GM23248 (cell line): ENCODE results near the gene GRIA1. TPM values are rescaled to one million over a fixed set of nuclear protein-coding genes. Genes with fewer than 3 reads are reported as not detected.

Experiments
- DNase-seq: peaks from one replicate; pipeline ENCODE4 v3.0.0-alpha.2; 2015
- H2AFZ ChIP-seq: fragments of 200-600 bp; sonication (generic); 2 replicates; pipeline ENCODE4 v1.6.1; 2016; ENCODE audit warnings: antibody characterized with exemption
- H3F3A ChIP-seq: fragments of 200-600 bp; sonication (generic); 2 replicates; pipeline ENCODE4 v1.6.1; 2016; ENCODE audit warnings: mild to moderate bottlenecking, antibody characterized with exemption, mixed run types; ENCODE audit not compliant: insufficient read depth
- H3K27ac ChIP-seq: fragments of 200-600 bp; sonication (generic); 2 replicates; pipeline ENCODE4 v1.5.1; 2016; ENCODE audit warnings: mild to moderate bottlenecking
- H3K27me3 ChIP-seq: fragments of 200-600 bp; sonication (generic); replicated peaks from 2 replicates; pipeline ENCODE4 v1.6.1; 2016; ENCODE audit warnings: mild to moderate bottlenecking; ENCODE audit not compliant: insufficient read depth
- H3K36me3 ChIP-seq: fragments of 200-600 bp; sonication (generic); 2 replicates; pipeline ENCODE4 v1.6.1; 2016; ENCODE audit warnings: low read depth, mild to moderate bottlenecking
- H3K4me1 ChIP-seq: fragments of 200-600 bp; sonication (generic); 2 replicates; pipeline ENCODE4 v1.6.1; 2016; ENCODE audit warnings: mild to moderate bottlenecking; ENCODE audit not compliant: insufficient read depth
- H3K4me2 ChIP-seq: fragments of 200-600 bp; sonication (generic); one replicate; pipeline ENCODE4 v1.6.1; 2016; ENCODE audit warnings: mild to moderate bottlenecking; ENCODE audit not compliant: unreplicated experiment
- H3K4me3 ChIP-seq: fragments of 200-600 bp; sonication (generic); 2 replicates; pipeline ENCODE4 v1.5.1; 2016; ENCODE audit warnings: mild to moderate bottlenecking
- H3K79me2 ChIP-seq: fragments of 200-600 bp; sonication (generic); 2 replicates; pipeline ENCODE4 v1.6.1; 2016; ENCODE audit warnings: mild to moderate bottlenecking; ENCODE audit not compliant: insufficient read depth
- H3K9ac ChIP-seq: fragments of 200-600 bp; sonication (generic); 2 replicates; pipeline ENCODE4 v1.6.1; 2016; ENCODE audit warnings: mild to moderate bottlenecking
- H3K9me2 ChIP-seq: fragments of 200-600 bp; sonication (generic); 2 replicates; pipeline ENCODE4 v1.6.1; 2016; ENCODE audit warnings: mixed run types, mild to moderate bottlenecking, moderate library complexity; ENCODE audit not compliant: insufficient read depth
- H3K9me3 ChIP-seq: fragments of 200-600 bp; sonication (generic); one replicate; pipeline ENCODE4 v1.6.1; 2017; ENCODE audit warnings: low read depth
- H4K20me1 ChIP-seq: fragments of 200-600 bp; sonication (generic); 2 replicates; pipeline ENCODE4 v1.6.0; 2016; ENCODE audit not compliant: insufficient read depth
- EZH2 ChIP-seq: fragments of 200-600 bp; sonication (generic); IDR thresholded peaks from 2 replicates; pipeline ENCODE4 v1.6.1; 2018; ENCODE audit warnings: antibody characterized with exemption, mild to moderate bottlenecking; ENCODE audit not compliant: insufficient read depth, poor library complexity, severe bottlenecking
- EZH2phosphoT487 ChIP-seq: fragments of 200-600 bp; sonication (generic); IDR thresholded peaks from 2 replicates; pipeline ENCODE4 v1.6.1; 2018; ENCODE audit warnings: antibody characterized with exemption, moderate library complexity, mild to moderate bottlenecking, low read depth; ENCODE audit not compliant: insufficient read depth
- WGBS, 2 experiments: methylation state at CpG; one replicate each; pipeline ENCODE4 v1.1.6; 2015 to 2017; ENCODE audit warnings: low lambda C conversion rate in 2 of 2, low coverage in 1 of 2; ENCODE audit errors: missing lambda C conversion rate in 2 of 2; 5-methylcytosine and 5-hydroxymethylcytosine counted together
- in situ Hi-C: fragments of 300-500 bp; cut with MboI; formaldehyde crosslinking; loops from 2 replicates; pipeline ENCODE4 v1.15.0; 2020
- polyA plus RNA-seq: library from polyadenylated mRNA; unstranded; fragments of >200 nt; fragmentation: Nextera tagmentation; extraction: Ambion mirVana; gene quantifications from 2 replicates; pipeline ENCODE4 v1.2.1, GENCODE V29; 2016
- total RNA-seq: library from RNA; depleted of rRNA; stranded (reverse); fragments of >200 nt; shearing (Covaris generic); gene quantifications from 2 replicates; pipeline ENCODE4 v1.2.3, GENCODE V29; 2014

The GRIA1 gene
- total and polyA plus RNA-seq, 2 experiments from 2014 or later = 0.04 to 0.11 TPM

DNA sequence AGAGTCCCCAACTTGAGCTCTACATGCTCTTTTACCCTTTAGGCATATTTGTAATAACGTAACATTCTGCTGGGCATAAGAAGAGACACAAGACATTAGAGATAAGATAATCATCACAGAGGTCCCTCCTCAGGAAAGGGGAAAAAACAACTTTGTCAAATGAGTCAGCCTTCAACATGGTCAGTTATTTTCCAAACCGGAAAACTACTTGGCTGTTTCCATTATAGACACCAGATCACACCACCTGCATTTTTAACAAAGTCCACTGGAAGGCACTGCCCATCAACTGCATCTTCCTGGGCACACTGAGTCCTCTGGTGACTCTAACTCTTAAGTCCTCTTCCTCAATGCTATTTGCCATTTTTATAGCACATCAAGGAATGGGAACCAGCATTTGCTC is 326.4 kb downstream of the GRIA1 start:
- H3K4me3 ChIP-seq = no peak overlapping the region
- WGBS, 2 experiments = 46 to 52% methylated on average over 2 of the region's 2 CpGs
- peaks cover 16% of the 10 kb centered on the region for H3K4me1 ChIP-seq

DNA sequence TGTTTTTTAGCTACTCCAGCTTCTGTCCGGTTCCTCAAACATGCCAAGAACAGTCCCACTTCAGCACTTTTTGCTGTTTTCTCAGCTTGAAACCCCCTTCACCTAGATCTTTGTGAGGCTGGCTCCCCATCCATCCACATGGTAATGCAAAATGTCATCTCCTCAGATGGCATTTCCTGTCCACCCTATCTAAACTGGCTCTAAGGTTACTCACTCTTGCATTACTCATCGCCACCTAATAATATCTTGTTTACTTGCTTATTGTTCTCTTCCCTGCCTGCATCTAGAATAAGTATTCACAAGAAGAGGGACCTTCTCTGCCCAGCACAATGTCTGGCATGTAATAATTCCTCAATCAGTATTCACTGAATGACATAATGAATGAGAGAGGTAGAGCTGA is 328.2 kb downstream of the GRIA1 start:
- 64 to 67% methylated on average over 2 of the region's 2 CpGs for WGBS, 2 experiments
- in situ Hi-C loops = no loop called here
- no peaks in the 10 kb centered on the region for H3K27me3 ChIP-seq
- no peaks in the 10 kb centered on the region for H3K36me3 ChIP-seq
- no peak overlapping the region for H3K4me2 ChIP-seq
- peak; percentile 56 for DNase-seq
- H3K9me3 ChIP-seq = no peaks in the 10 kb centered on the region
- peaks cover 13% of the 10 kb centered on the region for H3K4me1 ChIP-seq
- H3K27ac ChIP-seq = no peak overlapping the region
- no peak overlapping the region for H3K4me3 ChIP-seq
- no peaks in the 10 kb centered on the region for H3K9me2 ChIP-seq
- H3F3A ChIP-seq = peaks cover 1% of the 10 kb centered on the region; the same call in 1 of the 2 replicates
- H4K20me1 ChIP-seq = no peaks in the 10 kb centered on the region
- no peak for TF ChIP-seq EZH2phosphoT487
- TF ChIP-seq EZH2 = no peak
- H2AFZ ChIP-seq = no peak overlapping the region
- H3K79me2 ChIP-seq = no peaks in the 10 kb centered on the region
- H3K9ac ChIP-seq = no peak overlapping the region

More for the DNA sequence above, 326.4 kb downstream of the GRIA1 start:
- TF ChIP-seq EZH2 = no peak
- no peak for TF ChIP-seq EZH2phosphoT487
- in situ Hi-C loops = no loop called here
- no peak for DNase-seq
- no peaks in the 10 kb centered on the region for H3K36me3 ChIP-seq
- no peak overlapping the region for H3K4me2 ChIP-seq
- peaks cover 6% of the 10 kb centered on the region; the same call in 1 of the 2 replicates for H3F3A ChIP-seq
- H3K27ac ChIP-seq = no peak overlapping the region
- no peaks in the 10 kb centered on the region for H3K9me3 ChIP-seq
- no peaks in the 10 kb centered on the region for H3K27me3 ChIP-seq
- H2AFZ ChIP-seq = no peak overlapping the region
- H3K9ac ChIP-seq = no peak overlapping the region
- H4K20me1 ChIP-seq = no peaks in the 10 kb centered on the region
- no peaks in the 10 kb centered on the region for H3K9me2 ChIP-seq
- no peaks in the 10 kb centered on the region for H3K79me2 ChIP-seq

DNA sequence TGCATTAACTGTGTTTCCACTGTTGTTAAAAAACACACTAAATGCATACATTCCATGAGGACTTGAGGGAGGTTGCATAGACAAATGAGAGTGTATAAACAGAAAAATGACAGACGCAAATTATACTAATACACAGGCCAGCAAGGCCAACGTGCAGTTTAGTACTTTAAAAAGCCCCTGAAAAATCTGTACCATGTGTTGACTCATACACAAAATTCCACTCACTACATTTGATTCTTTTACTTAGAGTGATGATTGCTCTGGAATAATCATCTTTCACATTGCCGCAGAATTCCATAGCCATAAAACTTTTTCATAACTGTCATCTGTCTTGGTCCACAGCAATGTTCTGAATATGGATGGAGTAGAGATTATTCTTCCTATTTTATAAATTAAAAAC is 332.6 kb downstream of the GRIA1 start:
- H3K36me3 ChIP-seq = no peaks in the 10 kb centered on the region
- TF ChIP-seq EZH2 = no peak
- no peak for TF ChIP-seq EZH2phosphoT487
- H3K9ac ChIP-seq = no peak overlapping the region
- H3K4me2 ChIP-seq = no peak overlapping the region
- no peaks in the 10 kb centered on the region for H3K9me2 ChIP-seq
- no peak overlapping the region for H3K27ac ChIP-seq
- H3K4me3 ChIP-seq = no peak overlapping the region
- DNase-seq = no peak
- H3K27me3 ChIP-seq = no peaks in the 10 kb centered on the region
- H3K4me1 ChIP-seq = peaks cover 11% of the 10 kb centered on the region
- in situ Hi-C loops = no loop called here
- WGBS, 2 experiments = 66 to 80% methylated on average over 3 of the region's 3 CpGs
- H3K79me2 ChIP-seq = no peaks in the 10 kb centered on the region
- no peak overlapping the region for H2AFZ ChIP-seq
- no peaks in the 10 kb centered on the region for H4K20me1 ChIP-seq
- H3K9me3 ChIP-seq = no peaks in the 10 kb centered on the region
- H3F3A ChIP-seq = no peaks in the 10 kb centered on the region

DNA sequence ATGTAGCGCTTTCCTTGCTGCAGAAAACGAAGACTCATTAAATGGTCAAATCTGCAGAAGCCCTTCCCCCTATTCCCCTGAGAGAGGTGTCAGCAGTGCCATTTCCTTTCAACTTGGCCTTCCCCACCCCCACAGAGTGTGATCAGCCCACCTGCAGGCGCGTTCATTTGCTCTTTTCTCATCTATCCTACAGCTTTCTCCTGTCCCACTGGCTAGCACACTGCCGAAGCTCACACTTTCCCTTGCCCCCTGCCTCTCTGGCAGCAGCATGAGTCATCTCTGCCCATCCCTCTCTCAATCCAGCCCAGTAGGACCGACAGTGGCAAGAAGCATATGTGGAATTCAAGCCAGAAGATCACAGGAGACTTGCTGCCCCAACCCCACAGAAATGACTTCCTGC is 334.4 kb downstream of the GRIA1 start:
- H4K20me1 ChIP-seq = no peaks in the 10 kb centered on the region
- H3K36me3 ChIP-seq = no peaks in the 10 kb centered on the region
- DNase-seq = no peak
- H3K4me2 ChIP-seq = no peak overlapping the region
- H3K27me3 ChIP-seq = no peaks in the 10 kb centered on the region
- TF ChIP-seq EZH2 = no peak
- no peak for TF ChIP-seq EZH2phosphoT487
- no peak overlapping the region for H2AFZ ChIP-seq
- H3F3A ChIP-seq = peaks cover 3% of the 10 kb centered on the region; the same call in 1 of the 2 replicates
- 57 to 58% methylated on average over 6 of the region's 6 CpGs for WGBS, 2 experiments
- H3K4me3 ChIP-seq = no peak overlapping the region
- no peak overlapping the region for H3K27ac ChIP-seq
- no peaks in the 10 kb centered on the region for H3K9me3 ChIP-seq
- H3K9ac ChIP-seq = no peak overlapping the region
- in situ Hi-C loops = no loop called here
- no peaks in the 10 kb centered on the region for H3K4me1 ChIP-seq
- H3K9me2 ChIP-seq = no peaks in the 10 kb centered on the region
- no peaks in the 10 kb centered on the region for H3K79me2 ChIP-seq

DNA sequence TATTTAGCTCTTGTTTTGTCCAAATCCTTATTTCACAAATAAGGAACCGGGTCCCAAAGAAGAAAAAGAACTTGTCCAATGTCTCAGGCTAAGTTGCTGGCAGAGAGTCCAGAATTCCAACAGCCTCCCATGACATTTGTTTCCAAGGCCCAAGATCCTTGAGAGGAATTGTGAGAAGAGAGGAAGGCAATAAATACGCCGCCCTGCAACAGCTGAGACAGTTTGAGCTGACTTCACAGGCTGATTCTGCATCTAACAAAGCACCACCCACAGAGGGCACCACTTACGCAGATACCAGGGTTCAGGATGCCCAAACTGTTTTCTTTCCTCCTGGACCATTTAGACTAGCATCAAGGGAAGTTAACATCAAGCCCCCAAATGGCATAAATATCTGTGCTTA is 336.9 kb downstream of the GRIA1 start:
- no peaks in the 10 kb centered on the region for H4K20me1 ChIP-seq
- H3F3A ChIP-seq = peaks cover 3% of the 10 kb centered on the region; the same call in 1 of the 2 replicates
- H3K9me3 ChIP-seq = no peaks in the 10 kb centered on the region
- H3K27ac ChIP-seq = no peak overlapping the region
- peak; percentile 40 for DNase-seq
- no peak overlapping the region for H2AFZ ChIP-seq
- no peaks in the 10 kb centered on the region for H3K4me1 ChIP-seq
- no peak overlapping the region for H3K4me3 ChIP-seq
- no peak overlapping the region for H3K9ac ChIP-seq
- no peak for TF ChIP-seq EZH2
- no peak for TF ChIP-seq EZH2phosphoT487
- no peaks in the 10 kb centered on the region for H3K27me3 ChIP-seq
- no peaks in the 10 kb centered on the region for H3K79me2 ChIP-seq
- in situ Hi-C loops = no loop called here
- H3K36me3 ChIP-seq = no peaks in the 10 kb centered on the region
- no peaks in the 10 kb centered on the region for H3K9me2 ChIP-seq
- no peak overlapping the region for H3K4me2 ChIP-seq
- 24 to 36% methylated on average over 4 of the region's 4 CpGs for WGBS, 2 experiments
